Measurements from ENCODE around the gene AKR1A1.
"Not testable (repeated sequence)": the region's sequence is repeated elsewhere in the genome, so short reads cannot be mapped to it uniquely, and the experiment has no call there.

AKR1A1 gene

DNA sequence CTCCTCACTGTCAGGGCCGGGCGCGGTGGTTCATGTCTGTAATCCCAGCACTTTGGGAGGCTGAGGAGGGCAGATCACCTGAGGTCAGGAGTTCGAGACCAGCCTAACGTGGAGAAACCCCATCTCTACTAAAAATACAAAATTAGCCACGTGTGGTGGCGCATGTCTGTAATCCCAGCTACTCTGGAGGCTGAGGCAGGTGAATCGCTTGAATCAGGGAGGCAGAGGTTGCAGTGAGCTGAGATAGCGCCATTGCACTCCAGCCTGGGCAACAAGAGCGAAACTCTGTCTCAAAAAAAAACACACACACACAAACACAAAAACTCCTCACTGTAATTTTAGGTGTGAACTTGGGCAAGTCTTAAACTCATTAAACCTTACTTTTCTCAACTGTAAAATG is 26.7 kb upstream of the AKR1A1 start:
- DNase-seq = not testable (repeated sequence)

DNA sequence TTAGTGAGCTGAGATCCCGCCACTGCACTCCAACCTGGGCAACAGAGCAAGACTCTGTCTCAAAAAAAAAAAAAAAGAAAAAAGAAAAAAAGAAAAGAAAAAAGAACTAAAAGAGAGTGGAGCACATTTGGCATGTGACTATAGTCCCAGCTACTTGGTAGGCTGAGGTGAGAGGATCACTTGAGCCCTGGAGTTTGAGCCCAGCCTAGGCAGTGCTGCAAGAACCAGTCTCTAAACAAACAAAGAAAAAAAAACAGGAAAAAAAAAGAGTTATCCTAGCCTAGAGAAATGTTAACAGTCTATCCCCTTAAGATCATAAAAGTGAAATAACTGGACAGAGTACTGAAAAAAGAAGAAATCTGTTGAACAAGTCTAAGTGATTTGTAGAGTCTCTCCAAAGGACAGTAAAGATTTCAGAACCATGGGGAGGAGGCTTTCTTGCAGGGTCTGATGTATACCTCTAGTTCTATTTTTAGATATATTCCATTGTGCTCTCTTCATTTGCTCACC is 24.4 kb upstream of the AKR1A1 start:
- DNase-seq = no peak

DNA sequence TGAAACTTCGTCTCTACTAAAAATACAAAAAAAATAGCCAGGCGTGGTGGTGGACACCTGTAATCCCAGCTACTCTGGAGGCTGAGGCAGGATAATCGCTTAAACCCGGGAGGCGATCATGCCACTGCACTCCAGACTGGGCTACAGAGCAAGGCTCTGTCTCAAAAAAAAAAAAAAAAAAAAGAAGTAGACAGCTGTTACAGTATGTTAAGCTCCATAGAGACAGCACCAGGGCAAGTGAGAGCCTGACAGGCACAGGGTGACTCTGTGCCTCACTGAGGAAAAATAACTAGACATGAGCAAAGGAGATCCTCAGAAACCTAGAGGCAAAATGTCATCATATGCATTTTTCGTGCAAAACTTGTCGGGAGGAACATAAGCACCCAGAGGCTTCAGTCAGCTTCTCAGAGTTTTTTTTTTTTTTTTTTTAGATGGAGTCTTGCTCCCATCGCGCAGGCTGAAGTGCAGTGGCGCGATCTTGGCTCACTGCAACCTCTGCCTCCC is 19.9 kb upstream of the AKR1A1 start:
- no peak for DNase-seq

GRCh38 chr1:45531873-45532272 is 18.8 kb upstream of the AKR1A1 start:
- no peak for DNase-seq

GRCh38 chr1:45535988-45536766 is 14.4 kb upstream of the AKR1A1 start:
- no peak for DNase-seq

GRCh38 chr1:45536886-45537285 is 13.7 kb upstream of the AKR1A1 start:
- no peak for DNase-seq

DNA sequence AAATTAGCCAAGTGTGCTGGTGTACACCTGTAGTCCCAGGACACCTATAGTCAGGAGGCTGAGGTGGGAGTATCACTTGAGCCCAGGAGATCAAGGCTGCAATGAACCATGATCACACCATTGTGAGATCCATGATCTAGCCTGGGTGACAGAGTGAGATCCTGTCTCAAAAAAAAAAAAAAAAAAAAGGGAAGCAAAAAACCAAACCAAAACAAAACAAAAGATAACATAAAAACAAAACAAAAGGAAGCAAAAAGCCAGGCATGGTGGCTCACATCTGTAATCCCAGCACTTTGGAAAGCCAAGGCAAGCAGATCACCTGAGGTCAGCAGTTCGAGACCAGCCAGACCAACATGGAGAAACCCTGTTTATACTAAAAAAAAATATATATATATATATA is 9.4 kb upstream of the AKR1A1 start:
- no peak for DNase-seq

- no peak for DNase-seq
Measured at GRCh38 chr1:45542591-45542990, 8.0 kb upstream of the AKR1A1 start.

DNA sequence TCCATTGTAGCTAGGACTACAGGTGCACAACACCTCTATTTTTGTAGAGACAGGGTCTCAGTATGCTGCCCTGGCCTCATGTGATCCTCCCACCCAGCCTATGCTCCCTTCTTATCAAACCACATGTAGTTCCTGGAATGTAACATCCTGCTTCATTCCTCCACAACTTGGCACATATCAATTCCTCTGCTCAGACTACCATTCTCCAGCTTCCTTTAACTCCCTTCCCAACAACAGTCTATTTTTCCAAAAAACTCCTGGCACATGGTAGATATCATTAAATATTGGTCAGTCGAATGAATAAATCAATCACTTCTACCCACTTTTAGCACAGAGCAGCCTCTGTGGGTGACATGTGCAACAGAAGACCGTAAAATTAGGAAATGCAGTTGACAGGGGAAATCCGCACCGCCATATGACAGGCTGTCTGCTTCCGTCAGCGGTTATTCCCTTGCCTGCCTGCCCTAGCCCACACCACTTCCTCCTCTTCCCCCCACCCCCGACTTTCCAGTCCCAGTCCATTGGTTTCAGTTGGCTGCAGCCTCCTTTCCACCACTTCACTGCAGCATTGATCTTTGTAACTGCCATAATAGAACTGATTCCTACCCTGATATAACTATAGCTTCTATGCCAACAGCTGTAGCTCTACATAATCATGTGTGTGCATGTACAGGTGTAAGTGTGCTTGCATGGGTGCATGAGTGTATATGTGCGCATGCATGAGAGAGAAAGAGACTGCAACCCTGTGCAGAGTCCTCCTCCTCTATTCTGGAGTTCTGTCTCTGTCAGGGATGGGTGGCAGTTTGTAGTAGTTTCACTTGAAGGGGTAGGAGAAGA is 6.8 kb upstream of the AKR1A1 start:
- no peak for DNase-seq

- no peak for DNase-seq
Measured at GRCh38 chr1:45544530-45544929, 6.1 kb upstream of the AKR1A1 start.

DNA sequence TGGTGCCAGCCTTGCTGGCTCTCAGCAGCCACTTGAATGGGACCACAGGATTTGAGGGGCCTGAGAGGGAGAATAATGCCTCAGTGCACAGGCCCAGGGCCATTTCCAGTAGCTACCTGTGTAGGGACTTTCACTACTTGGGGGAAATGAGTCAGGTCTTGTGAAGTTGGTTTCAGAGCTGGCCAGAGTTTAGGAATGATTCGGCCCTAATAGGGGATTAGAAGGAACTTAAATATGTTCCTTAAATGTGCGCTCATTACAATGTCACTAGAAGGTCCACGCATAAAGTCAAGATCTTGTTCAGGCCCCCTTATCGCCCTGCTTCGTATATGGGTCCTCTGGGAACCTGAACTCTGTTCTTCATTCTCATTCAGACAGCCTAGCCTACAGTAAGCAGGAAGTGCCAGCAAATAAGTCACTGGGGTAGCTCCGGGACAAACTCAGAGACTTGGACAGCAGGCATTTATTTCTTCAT is 5.6 kb upstream of the AKR1A1 start:
- no peak for DNase-seq

GRCh38 chr1:45545553-45546310 is 4.9 kb upstream of the AKR1A1 start:
- no peak for DNase-seq

GRCh38 chr1:45551684-45552083 is 1.1 kb downstream of the AKR1A1 start:
- no peak for DNase-seq

DNA sequence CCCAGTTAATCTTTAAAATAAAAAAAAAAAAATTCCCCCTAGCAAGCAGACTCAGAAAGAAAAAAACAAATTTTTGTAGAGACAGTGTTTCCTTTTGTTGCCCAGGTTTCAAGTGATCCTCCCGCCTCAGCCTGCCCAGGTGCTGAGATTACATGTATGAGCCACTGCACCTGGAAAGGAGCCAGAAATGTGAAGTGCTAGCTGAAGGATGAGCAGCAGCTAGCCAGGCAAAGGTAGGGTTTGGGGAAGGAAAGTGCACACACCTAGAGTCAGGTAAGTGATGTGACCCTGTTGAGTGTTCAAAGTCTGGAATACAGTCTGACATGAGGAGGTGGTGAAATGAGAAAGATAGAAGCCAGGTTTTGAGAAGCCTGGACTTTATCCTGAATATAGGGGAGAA is 1.7 kb downstream of the AKR1A1 start:
- DNase-seq = peak; percentile 92

DNA sequence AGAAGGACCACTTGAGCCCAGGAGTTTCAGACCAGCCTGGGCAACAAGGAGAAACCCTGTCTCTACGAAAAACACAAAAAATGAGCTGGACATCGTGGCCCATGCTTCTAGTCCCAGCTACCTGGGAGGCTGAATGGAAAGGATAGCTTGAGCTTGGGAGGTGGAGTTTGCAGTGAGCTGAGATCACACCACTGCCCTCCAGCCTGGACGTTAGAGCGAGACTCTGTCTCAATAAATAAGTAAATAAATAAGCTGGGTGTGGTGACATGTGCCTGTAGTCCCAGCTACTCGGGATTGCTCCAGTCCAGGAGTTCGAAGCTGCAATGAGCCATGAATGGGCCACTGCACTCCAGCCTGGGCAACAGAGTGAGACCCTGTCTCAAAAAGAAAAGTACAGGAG is 3.6 kb downstream of the AKR1A1 start:
- DNase-seq = no peak

- peak; percentile 83 for DNase-seq
Measured at GRCh38 chr1:45557422-45557944, 6.9 kb downstream of the AKR1A1 start.

GRCh38 chr1:45563843-45564242 is 13.2 kb downstream of the AKR1A1 start:
- no peak for DNase-seq

GRCh38 chr1:45566722-45567121 is 16.1 kb downstream of the AKR1A1 start:
- no peak for DNase-seq

- DNase-seq = no peak
Measured at GRCh38 chr1:45567911-45568310, 17.3 kb downstream of the AKR1A1 start.

DNA sequence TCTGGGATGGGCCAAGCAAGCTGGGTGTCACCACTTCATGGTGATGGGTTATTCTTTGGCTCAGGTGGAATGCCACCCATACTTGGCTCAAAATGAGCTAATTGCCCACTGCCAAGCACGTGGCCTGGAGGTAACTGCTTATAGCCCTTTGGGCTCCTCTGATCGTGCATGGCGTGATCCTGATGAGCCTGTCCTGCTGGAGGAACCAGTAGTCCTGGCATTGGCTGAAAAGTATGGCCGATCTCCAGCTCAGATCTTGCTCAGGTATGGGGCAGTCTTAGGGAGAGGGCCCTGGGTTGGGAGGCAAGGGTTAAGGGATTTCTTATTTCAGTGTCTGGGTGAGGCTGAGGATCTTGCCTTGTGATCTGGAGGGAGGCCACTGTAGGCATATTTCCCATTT is 17.8 kb downstream of the AKR1A1 start:
- no peak for DNase-seq

GRCh38 chr1:45569571-45569961 is 18.9 kb downstream of the AKR1A1 start:
- no peak for DNase-seq

DNA sequence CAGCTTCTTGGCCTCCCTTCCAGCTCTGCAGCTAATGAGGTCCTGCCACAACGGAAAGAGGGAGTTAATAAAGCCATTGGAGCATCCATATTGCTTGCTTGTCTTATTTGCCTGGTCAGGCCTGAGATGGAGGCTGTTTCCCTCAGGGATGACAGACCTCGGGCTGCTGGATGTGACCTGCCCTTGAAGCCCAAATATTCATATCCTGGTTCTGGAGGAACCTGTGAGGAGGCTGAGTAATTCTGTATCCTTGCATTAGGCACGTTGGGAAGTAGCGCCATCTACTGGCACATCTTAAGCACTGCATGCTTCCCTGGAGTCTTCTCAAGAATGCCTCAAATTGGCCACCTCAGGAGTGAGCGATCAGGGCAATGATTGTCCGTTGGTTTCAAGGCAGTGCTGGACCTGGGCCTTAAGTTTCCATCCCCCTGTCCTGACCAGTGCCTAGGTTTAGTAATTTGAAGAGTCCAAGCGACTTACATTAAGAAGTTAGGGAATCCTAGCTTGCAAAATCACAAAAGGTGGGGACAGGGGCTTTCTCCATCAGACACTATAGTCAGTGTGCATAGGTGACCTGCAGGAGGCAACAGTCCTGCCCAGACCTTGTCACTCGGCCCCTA is 19.4 kb downstream of the AKR1A1 start:
- peak; percentile 68 for DNase-seq

Data from DMS79 treated with DMSO at 0.1 percent for 48 hours (cell line).